ENCODE results near the gene GIGYF2.
"Not testable (repeated sequence)": the region's sequence is repeated elsewhere in the genome, so short reads cannot be mapped to it uniquely, and the experiment has no call there.

Gene GIGYF2

DNA sequence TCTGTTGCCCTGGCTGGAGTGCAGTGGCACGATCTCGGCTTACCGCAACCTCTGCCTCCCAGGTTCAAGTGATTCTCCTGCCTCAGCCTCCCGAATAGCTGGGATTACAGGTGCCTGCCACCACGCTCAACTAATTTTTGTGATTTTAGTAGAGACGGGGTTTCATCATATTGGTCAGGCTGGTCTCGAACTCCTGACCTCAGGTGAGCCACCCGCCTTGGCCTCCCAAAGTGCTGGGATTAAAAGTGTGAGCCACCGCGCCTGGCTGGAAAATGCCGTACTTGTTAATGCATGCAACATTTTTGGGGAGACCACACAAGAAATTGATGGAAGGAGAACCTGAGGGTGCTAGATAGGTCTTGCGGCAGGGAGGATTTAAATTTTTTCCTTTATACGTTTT lies 6.0 kb upstream of the GIGYF2 start:
- DNase-seq: not testable (repeated sequence)

DNA sequence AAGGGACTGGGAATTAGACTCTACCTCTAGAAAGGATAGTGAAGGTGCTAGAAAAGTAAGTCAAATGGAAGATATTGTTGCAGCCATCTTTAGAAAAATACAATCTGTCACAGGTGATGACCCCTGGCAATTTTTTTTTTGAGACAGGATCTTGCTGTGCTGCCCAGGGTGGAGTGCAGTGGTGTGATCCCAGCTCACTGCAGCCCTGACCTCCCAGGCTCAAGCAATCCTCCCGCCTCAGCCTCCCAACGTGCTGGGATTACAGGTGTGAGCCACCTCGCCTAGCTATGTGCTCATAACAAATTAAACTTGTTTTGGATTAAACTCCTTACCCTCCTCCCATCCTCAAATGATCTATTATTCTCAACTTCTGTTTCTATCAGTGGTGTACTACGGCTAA lies 3.8 kb upstream of the GIGYF2 start:
- no peak for DNase-seq

- no peak for DNase-seq
Measured at GRCh38 chr2:232696609-232697058, 497 bp upstream of the GIGYF2 start.

DNA sequence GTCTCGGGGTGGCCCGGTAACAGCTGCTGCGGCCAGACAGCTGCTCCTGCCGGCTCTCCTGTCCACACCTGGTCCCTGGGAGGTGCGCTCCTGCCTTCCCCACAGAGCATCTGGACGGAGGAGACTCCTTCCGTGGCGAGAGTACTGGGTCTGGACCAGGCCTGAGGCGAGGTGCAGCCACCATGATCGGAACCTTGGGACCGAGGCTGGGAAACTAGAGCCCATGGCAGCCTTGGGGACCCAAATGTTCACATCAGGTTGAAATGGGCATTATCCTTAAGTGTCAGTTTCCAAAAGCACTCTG lies 628 bp downstream of the GIGYF2 start:
- no peak for DNase-seq

- no peak for DNase-seq
Measured at GRCh38 chr2:232698556-232699091, 1.5 kb downstream of the GIGYF2 start.

DNA sequence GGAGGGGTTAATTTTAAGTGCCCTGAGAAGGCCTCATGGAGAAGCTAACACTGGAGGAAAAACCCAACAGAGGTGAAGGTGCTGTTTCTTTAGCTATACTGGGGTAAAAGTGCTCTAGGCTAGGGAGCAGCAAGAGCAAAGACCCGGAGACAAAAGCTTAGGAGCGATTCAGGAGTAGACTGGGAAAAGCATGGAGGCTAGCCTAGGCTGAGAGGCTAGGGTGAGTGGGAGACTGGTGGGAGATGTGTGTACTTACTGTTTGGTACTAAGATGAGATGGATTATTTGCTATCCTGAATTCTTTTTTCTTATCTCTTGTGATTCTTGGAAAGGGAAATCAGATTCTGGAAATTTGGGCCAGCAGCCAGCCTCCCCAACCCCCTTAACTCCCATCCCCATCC lies 2.0 kb downstream of the GIGYF2 start:
- no peak for DNase-seq

- DNase-seq: no peak
Measured at GRCh38 chr2:232700154-232700553, 3.0 kb downstream of the GIGYF2 start.

DNA sequence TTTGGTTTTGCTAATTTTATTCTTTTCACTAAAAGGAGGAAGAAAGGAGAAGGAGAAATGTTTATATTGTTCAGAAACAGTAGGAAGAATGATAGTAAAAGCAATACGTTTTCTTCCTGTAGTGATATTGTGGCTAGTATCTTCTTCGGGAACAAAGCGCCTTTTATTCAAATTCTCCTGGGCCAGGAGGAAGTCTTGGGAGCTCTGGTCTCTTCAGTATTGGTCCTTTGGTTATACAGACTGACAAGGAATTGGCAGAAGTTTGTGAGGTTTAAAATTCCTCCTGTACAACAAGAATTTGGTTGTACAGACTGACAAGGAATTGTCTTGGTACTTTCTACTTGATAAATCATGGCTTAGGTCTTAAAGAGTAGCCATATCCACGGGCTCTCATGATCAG lies 9.9 kb downstream of the GIGYF2 start:
- no peak for DNase-seq

- no peak for DNase-seq
Measured at GRCh38 chr2:232713505-232713904, 16.4 kb downstream of the GIGYF2 start.

DNA sequence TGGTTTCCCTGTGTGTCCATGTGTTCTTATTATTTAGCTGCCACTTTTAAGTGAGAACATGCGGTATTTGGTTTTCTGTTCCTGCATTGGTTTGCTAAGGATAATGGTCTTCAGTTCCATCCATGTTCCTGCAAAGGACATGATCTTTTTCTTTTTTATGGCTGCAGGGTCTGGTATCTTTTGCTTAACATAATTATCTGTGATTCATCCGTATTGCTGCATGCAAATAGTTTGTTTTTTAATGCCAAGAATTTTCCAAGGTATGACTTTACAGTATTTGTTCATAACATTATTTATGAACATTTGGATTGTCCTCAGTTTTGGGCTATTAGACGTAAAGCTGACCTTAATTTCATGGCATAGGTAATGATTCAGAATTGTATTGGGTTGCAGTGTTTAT lies 17.8 kb downstream of the GIGYF2 start:
- DNase-seq: no peak

- not testable (repeated sequence) for DNase-seq
Measured at GRCh38 chr2:232720056-232720455, 22.9 kb downstream of the GIGYF2 start.

- DNase-seq: no peak
Measured at GRCh38 chr2:232721261-232721660, 24.1 kb downstream of the GIGYF2 start.

DNA sequence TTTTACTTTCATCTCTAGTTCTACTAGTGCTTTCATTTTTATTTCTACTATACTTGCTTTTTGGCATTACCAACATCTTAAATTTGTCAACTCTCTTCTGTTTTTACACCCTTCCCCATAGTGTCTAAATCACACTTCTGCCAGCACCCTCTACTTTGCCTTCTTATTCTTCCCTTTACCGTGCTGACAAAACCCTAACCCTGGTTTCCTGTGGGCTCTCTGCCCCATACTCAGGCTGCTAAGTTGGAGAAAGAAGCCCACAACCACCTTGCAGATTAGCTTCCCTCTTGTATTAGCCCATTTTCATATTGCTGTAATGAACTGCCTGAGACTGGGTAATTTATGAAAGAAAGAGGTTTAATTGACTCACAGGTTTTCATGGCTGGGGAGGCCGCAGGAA lies 24.8 kb downstream of the GIGYF2 start:
- DNase-seq: no peak

GRCh38 chr2:232723027-232723426 lies 25.9 kb downstream of the GIGYF2 start:
- no peak for DNase-seq

DNA sequence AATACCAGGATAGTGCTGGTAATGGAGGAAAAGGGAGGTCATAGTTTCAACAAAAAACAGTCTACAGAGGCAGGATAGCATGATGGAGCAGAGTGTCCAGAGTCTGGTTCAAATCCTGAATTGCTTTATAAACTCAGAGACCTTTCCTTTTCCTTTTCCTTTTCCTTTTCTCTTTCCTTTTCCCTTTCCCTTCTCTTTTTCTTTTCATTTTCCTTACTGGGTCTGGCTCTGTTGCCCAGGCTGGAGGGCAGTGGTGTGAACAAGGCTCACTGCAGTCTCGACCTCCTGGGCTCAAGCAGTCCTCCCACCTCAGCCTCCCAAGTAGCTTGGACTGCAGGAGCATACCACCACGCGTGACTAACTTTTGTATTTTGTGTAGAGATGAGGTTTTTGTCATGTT lies 31.7 kb downstream of the GIGYF2 start:
- DNase-seq: no peak

- no peak for DNase-seq
Measured at GRCh38 chr2:232731470-232731869, 34.3 kb downstream of the GIGYF2 start.

GRCh38 chr2:232741294-232741693 lies 44.2 kb downstream of the GIGYF2 start:
- no peak for DNase-seq

- no peak for DNase-seq
Measured at GRCh38 chr2:232741972-232742371, 44.8 kb downstream of the GIGYF2 start.

GRCh38 chr2:232744963-232745362 lies 47.8 kb downstream of the GIGYF2 start:
- DNase-seq: no peak

GRCh38 chr2:232748038-232748437 lies 50.9 kb downstream of the GIGYF2 start:
- DNase-seq: no peak

- no peak for DNase-seq
Measured at GRCh38 chr2:232749331-232749730, 52.2 kb downstream of the GIGYF2 start.

DNA sequence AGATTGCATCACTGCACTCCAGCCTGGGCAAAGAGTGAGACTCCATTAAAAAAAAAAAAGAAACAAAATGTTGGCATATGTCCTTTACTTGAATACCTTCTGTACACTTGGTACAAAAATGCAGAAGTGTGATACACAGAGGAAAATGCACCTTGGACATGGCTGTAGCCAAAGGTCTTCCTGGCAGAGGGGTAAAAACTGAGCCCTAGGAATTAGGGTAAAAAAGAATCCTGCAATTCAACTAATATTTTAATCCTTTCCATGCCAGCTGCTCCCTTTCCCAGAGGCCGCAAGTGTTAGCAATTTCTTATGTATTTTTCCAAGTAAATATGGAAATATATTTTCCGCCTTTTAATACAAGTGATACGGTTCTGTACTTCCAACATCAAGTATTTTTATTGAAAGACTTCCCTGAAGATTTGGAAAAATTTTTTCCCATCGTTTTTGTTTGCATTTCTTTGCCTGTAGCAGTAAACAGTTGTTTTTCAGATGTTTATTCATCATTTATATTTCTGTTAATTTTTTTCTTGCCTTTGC lies 53.1 kb downstream of the GIGYF2 start:
- no peak for DNase-seq

DNA sequence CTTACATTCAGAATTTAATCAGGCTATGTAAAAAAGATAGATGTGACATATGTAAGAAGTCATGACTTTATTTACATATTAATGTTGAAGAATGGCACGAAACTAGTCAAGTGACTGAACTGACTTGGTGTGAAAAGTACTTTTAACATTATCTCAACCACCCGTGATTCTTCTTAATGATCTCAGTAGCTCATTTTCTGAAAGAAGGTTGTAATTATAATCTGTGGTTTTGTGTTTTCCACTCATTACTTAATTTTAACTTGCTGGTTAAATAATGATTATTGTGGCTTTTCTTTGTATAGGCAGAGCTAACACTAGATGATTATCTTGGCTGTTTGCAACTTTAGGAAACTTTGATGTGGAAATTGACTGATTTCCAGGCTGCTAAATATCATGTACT lies 60.8 kb downstream of the GIGYF2 start:
- DNase-seq: no peak

GRCh38 chr2:232761301-232761907 lies 64.3 kb downstream of the GIGYF2 start:
- no peak for DNase-seq

- DNase-seq: no peak
Measured at GRCh38 chr2:232767866-232768265, 70.7 kb downstream of the GIGYF2 start.
